ENCODE measurements around the gene DDX56. TPM values are rescaled to one million over a fixed set of nuclear protein-coding genes. Genes with fewer than 3 reads are reported as not detected.

Gene DDX56
- total and polyA plus RNA-seq, 2 experiments from 2014 or later = 65.1 to 70.5 TPM

DNA sequence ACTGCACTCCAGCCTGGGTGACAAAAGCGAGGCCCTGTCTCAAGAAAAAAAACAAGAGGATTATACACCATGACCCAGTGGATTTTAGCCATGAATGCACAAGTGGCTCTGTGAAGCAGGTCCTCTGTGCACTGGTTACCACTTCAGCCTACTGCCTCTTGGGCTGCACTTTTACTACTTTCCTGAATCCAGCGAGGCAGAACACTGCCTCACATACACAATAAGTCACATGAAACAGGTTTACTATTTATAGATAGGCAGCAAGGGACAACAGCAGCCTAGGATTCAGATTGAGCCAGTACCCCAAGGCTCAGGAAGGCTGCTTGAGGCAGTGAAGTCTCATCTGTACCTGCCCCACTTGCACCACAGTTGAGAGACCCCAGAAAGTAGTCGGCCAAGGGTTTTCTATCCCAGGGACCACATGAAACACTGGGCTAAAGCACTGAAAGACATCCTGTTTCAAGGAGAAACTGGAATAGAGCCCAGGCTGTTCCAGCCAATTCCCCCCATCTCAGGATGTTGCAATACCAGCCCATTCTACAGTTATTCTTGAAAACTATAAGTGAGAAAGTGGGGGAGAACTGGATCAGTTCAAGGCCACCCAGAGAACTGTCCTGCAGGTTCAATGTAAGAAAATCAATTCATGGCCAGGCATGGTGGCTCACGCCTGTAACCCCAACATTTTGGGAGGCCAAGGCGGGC is 22.4 kb upstream of the DDX56 start:
- no peaks in the 10 kb centered on the region for H3K79me2 ChIP-seq (ENCODE audit: insufficient read depth)
- H3K9ac ChIP-seq = no peak overlapping the region
- WGBS, 2 experiments (ENCODE audit: low coverage in 1 of 2, low lambda C conversion rate in 2 of 2, missing lambda C conversion rate in 2 of 2) = 83 to 90% methylated on average over 5 of the region's 5 CpGs
- no peaks in the 10 kb centered on the region for H4K20me1 ChIP-seq (ENCODE audit: insufficient read depth)
- H3F3A ChIP-seq (ENCODE audit: insufficient read depth) = no peaks in the 10 kb centered on the region
- TF ChIP-seq EZH2 (IDR thresholded peaks at IDR 0.05; ENCODE audit: insufficient read depth, poor library complexity, severe bottlenecking) (no peak), EZH2phosphoT487 (IDR thresholded peaks at IDR 0.05; ENCODE audit: insufficient read depth, low read depth) (no peak)
- H3K9me3 ChIP-seq (ENCODE audit: low read depth) = no peaks in the 10 kb centered on the region
- no peaks in the 10 kb centered on the region for H3K9me2 ChIP-seq (ENCODE audit: insufficient read depth)
- no peak overlapping the region for H3K4me2 ChIP-seq (ENCODE audit: unreplicated experiment)
- in situ Hi-C loops (cut with MboI) = loop anchor here (10.0 to 25.0 kb wide), 2 partner anchors 249 to 516 kb away; partner anchors contain the start of genes H2AZ2 and TBRG4
- H2AFZ ChIP-seq = no peak overlapping the region
- H3K27ac ChIP-seq = no peak overlapping the region
- DNase-seq = no peak
- H3K4me3 ChIP-seq = no peak overlapping the region
- H3K36me3 ChIP-seq (ENCODE audit: low read depth) = no peaks in the 10 kb centered on the region
- H3K27me3 ChIP-seq (replicated peaks; ENCODE audit: insufficient read depth) = no peaks in the 10 kb centered on the region
- H3K4me1 ChIP-seq (ENCODE audit: insufficient read depth) = no peaks in the 10 kb centered on the region

DNA sequence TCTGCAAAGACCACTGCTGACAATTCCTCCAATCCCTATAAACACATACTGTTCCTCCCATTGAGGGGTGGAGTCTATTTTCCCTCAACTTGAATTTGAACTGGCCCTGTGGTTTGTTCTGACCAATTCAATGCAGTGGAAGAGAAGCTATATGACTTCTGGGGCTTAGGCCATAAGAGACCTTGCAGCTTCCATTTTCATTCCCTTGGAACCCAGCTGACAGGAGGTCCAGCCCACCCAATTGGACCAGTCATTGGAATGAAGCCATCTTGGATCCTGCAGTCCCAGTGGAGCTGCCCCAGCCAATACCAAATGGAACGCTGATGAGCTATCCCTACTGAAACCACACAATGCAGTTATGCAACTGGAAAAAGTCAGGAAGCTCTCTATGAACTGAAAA is 17.2 kb upstream of the DDX56 start:
- Histone ChIP-seq H4K20me1 (ENCODE audit: insufficient read depth) (no peaks in the 10 kb centered on the region), H3K9me3 (ENCODE audit: low read depth) (no peaks in the 10 kb centered on the region), H3K4me1 (ENCODE audit: insufficient read depth) (no peaks in the 10 kb centered on the region), H2AFZ (no peak overlapping the region), H3K36me3 (ENCODE audit: low read depth) (no peaks in the 10 kb centered on the region), H3F3A (ENCODE audit: insufficient read depth) (no peaks in the 10 kb centered on the region), H3K9ac (no peak overlapping the region), H3K79me2 (ENCODE audit: insufficient read depth) (no peaks in the 10 kb centered on the region), H3K27ac (no peak overlapping the region), H3K27me3 (replicated peaks; ENCODE audit: insufficient read depth) (no peaks in the 10 kb centered on the region), H3K9me2 (ENCODE audit: insufficient read depth) (no peaks in the 10 kb centered on the region), H3K4me3 (no peak overlapping the region), H3K4me2 (ENCODE audit: unreplicated experiment) (no peak overlapping the region)
- no peak for DNase-seq
- TF ChIP-seq EZH2phosphoT487 (IDR thresholded peaks at IDR 0.05; ENCODE audit: insufficient read depth, low read depth) (no peak), EZH2 (IDR thresholded peaks at IDR 0.05; ENCODE audit: insufficient read depth, poor library complexity, severe bottlenecking) (no peak)
- in situ Hi-C loops (cut with MboI) = loop anchor here (10.0 to 25.0 kb wide), 2 partner anchors 254 to 521 kb away; partner anchors contain the start of genes H2AZ2 and TBRG4
- WGBS, 2 experiments (ENCODE audit: low coverage in 1 of 2, low lambda C conversion rate in 2 of 2, missing lambda C conversion rate in 2 of 2) = 95 to 96% methylated on average over 1 of the region's 1 CpG

DNA sequence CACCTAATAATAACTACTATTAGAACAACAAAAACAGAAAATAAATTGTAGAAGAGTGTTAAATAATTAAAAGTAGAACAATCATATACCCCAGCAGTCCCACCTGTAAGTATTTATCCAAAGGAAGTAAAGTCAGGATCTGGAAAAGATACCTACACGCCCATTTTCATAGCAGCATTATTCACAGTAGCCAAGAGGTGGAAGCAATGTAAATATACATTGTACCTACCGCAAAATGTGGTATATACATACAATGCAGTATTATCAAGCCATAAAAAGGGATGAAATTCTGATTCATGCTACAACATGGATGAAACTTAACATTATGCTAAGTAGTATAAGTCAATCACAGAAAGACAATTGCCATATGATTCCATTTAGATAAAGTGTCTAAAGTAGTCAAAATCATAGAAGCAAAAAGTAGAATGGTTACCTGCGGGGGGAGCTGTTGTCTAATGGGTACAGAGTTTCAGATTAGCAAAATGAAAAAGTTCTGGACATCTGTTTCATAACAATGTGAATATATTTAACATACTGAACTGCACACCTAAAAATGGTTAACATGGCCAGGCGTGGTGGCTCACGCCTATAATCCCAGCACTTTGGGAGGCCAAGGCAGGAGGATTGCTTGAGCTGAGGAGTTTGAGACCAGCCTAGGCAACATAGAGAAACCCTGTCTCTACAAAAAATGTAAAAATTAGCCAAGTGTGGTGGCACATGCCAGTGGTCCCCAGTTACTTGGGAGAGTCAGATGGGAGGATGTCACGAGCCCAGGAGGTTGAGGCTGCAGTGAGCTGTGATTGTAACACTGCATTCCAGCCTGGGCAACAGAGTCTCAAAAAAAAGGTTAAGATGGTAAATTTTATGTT is 14.4 kb upstream of the DDX56 start:
- peak overlapping the region; percentile 8 for H3K4me2 ChIP-seq (ENCODE audit: unreplicated experiment)
- in situ Hi-C loops (cut with MboI) = loop anchor here (25.0 kb wide), 1 partner anchor 524 kb away; the partner anchor contains the start of gene TBRG4
- no peaks in the 10 kb centered on the region for H3K9me2 ChIP-seq (ENCODE audit: insufficient read depth)

DNA sequence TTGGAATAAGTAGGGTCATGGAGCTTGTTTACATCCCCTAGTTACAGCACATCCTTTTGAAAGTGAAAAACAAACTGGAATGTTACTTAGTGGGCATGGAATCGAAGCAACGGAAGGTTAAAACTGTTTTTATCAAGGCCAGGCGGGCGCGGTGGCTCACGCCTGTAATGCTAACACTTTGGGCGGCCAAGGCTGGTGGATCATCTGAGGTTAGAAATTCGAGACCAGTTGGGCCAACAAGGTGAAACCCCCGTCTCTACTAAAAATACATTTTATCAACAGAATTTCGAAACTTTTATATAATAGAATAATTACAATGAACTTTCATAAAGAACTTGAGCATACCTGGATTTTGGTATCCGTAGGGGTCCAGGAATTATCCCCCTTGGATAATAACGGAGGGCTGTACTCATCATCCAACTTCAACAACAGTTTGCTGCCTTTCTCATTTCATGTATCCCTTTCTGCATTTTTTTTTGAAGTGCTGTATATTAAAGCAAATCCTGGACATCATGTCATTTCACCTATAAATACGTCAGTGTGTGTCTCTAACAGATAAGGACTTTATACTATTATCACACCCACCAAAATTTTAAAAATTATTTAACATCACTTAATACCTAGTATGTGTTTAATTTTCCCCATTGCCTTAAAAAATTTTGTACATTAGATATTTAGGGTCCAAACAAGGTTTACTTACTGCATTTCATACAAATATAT is 9.6 kb upstream of the DDX56 start:
- Histone ChIP-seq H3K27ac (peak overlapping the region; percentile 94), H3K79me2 (ENCODE audit: insufficient read depth) (peaks cover 34% of the 10 kb centered on the region), H3K9ac (peak overlapping the region; percentile 91), H2AFZ (peak overlapping the region; percentile 92), H3K36me3 (ENCODE audit: low read depth) (peaks cover 11% of the 10 kb centered on the region), H3K9me2 (ENCODE audit: insufficient read depth) (no peaks in the 10 kb centered on the region), H3K4me3 (peak overlapping the region; percentile 87), H3K27me3 (replicated peaks; ENCODE audit: insufficient read depth) (no peaks in the 10 kb centered on the region), H3K9me3 (ENCODE audit: low read depth) (no peaks in the 10 kb centered on the region), H3K4me2 (ENCODE audit: unreplicated experiment) (peak overlapping the region; percentile 89), H3F3A (ENCODE audit: insufficient read depth) (peaks cover 11% of the 10 kb centered on the region; the same call in 1 of the 2 replicates), H3K4me1 (ENCODE audit: insufficient read depth) (peaks cover 7% of the 10 kb centered on the region; the same call in 1 of the 2 replicates), H4K20me1 (ENCODE audit: insufficient read depth) (no peaks in the 10 kb centered on the region)
- 82 to 84% methylated on average over 13 of the region's 13 CpGs for WGBS, 2 experiments (ENCODE audit: low coverage in 1 of 2, low lambda C conversion rate in 2 of 2, missing lambda C conversion rate in 2 of 2)
- DNase-seq = no peak
- TF ChIP-seq EZH2phosphoT487 (IDR thresholded peaks at IDR 0.05; ENCODE audit: insufficient read depth, low read depth) = no peak
- no peak for TF ChIP-seq EZH2 (IDR thresholded peaks at IDR 0.05; ENCODE audit: insufficient read depth, poor library complexity, severe bottlenecking)
- in situ Hi-C loops (cut with MboI) = loop anchor here (25.0 kb wide), 1 partner anchor 529 kb away; the partner anchor contains the start of gene TBRG4

More for the DNA sequence above, 14.4 kb upstream of the DDX56 start:
- no peaks in the 10 kb centered on the region for H3K36me3 ChIP-seq (ENCODE audit: low read depth)
- 18% methylated on average over 6 of the region's 6 CpGs for whole genome bisulfite sequencing, 2 experiments (ENCODE audit: low coverage in 1 of 2, low lambda C conversion rate in 2 of 2, missing lambda C conversion rate in 2 of 2)
- peaks cover 4% of the 10 kb centered on the region; the same call in 1 of the 2 replicates for H3F3A ChIP-seq (ENCODE audit: insufficient read depth)
- H3K27ac ChIP-seq = no peak overlapping the region
- peak overlapping the region; percentile 52; the same call in 1 of the 2 replicates for H2AFZ ChIP-seq
- no peaks in the 10 kb centered on the region for H3K9me3 ChIP-seq (ENCODE audit: low read depth)
- H3K79me2 ChIP-seq (ENCODE audit: insufficient read depth) = no peaks in the 10 kb centered on the region
- no peaks in the 10 kb centered on the region for H3K4me1 ChIP-seq (ENCODE audit: insufficient read depth)
- H3K9ac ChIP-seq = no peak overlapping the region
- peak; percentile 75 for DNase-seq
- H3K4me3 ChIP-seq = no peak overlapping the region
- no peaks in the 10 kb centered on the region for H4K20me1 ChIP-seq (ENCODE audit: insufficient read depth)
- TF ChIP-seq EZH2phosphoT487 (IDR thresholded peaks at IDR 0.05; ENCODE audit: insufficient read depth, low read depth) = no peak
- TF ChIP-seq EZH2 (IDR thresholded peaks at IDR 0.05; ENCODE audit: insufficient read depth, poor library complexity, severe bottlenecking) = no peak
- no peaks in the 10 kb centered on the region for H3K27me3 ChIP-seq (replicated peaks; ENCODE audit: insufficient read depth)
